Measurements from ENCODE around the gene UGT1A10. TPM values are rescaled to one million over a fixed set of nuclear protein-coding genes. Genes with fewer than 3 reads are reported as not detected.
"Not testable (repeated sequence)": the region's sequence is repeated elsewhere in the genome, so short reads cannot be mapped to it uniquely, and the experiment has no call there.

Gene UGT1A10
- total RNA-seq, 1 donor from 2014 or later, result not detected

DNA sequence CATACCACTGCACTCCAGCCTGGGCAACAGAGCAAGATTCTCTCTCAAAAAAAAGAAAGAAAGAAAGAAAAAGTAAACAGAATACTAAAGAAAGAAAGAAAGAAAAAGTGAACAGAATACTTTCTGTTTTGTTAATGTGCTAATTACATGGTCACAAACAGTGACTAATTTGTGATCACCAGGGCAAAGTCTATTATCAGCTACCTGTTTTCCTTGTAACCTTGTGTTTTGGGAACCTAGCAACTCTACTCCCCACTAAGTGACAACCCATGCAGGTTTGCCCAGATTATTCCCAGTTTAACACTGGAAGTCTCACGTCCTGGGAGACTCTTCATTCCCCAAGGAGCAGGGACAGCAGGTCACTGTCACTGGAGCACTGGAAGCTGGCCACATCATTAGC is 18.8 kb downstream of the UGT1A10 start:
- TF ChIP-seq, protein P1, sequence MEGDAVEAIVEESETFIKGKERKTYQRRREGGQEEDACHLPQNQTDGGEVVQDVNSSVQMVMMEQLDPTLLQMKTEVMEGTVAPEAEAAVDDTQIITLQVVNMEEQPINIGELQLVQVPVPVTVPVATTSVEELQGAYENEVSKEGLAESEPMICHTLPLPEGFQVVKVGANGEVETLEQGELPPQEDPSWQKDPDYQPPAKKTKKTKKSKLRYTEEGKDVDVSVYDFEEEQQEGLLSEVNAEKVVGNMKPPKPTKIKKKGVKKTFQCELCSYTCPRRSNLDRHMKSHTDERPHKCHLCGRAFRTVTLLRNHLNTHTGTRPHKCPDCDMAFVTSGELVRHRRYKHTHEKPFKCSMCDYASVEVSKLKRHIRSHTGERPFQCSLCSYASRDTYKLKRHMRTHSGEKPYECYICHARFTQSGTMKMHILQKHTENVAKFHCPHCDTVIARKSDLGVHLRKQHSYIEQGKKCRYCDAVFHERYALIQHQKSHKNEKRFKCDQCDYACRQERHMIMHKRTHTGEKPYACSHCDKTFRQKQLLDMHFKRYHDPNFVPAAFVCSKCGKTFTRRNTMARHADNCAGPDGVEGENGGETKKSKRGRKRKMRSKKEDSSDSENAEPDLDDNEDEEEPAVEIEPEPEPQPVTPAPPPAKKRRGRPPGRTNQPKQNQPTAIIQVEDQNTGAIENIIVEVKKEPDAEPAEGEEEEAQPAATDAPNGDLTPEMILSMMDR (IDR thresholded peaks at IDR 0.05), result no peak
- TF ChIP-seq POLR2AphosphoS5 (IDR thresholded peaks at IDR 0.05; ENCODE audit: insufficient read depth in 1 of 2, low read depth in 1 of 2), result no peak
- no peak for TF ChIP-seq POLR2A (IDR thresholded peaks at IDR 0.05)
- Histone ChIP-seq H3K4me1 (no peaks in the 10 kb centered on the region), H3K27me3 (no peaks in the 10 kb centered on the region), H3K4me3 (no peak overlapping the region), H3K27ac (no peak overlapping the region), H3K36me3 (no peaks in the 10 kb centered on the region), H3K9me3 (no peaks in the 10 kb centered on the region)
- no peak for DNase-seq (ENCODE audit: extremely low spot score in 2 of 2)
- intact Hi-C loops (cut with DNase I), result no loop called here

DNA sequence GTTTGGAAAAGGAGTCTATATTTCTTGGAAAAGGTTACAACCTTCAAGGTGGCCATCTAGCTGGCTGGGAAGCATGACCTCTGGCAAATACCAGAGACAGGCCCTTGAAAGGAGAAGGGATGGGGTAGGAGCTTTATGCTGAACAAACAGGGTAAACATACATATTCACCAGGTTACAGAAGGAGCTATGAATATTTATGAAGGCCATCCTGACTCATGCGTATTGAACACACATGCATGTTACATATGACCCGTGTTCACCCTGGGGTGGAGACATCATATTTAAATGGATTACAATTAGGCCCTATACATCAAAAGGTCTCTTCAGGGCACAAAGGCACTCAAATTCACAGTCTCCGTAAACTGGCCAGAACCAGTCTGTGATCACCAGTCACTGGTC is 19.7 kb downstream of the UGT1A10 start:
- intact Hi-C loops (cut with DNase I); DNase-seq (ENCODE audit: extremely low spot score in 2 of 2): not testable (repeated sequence)

DNA sequence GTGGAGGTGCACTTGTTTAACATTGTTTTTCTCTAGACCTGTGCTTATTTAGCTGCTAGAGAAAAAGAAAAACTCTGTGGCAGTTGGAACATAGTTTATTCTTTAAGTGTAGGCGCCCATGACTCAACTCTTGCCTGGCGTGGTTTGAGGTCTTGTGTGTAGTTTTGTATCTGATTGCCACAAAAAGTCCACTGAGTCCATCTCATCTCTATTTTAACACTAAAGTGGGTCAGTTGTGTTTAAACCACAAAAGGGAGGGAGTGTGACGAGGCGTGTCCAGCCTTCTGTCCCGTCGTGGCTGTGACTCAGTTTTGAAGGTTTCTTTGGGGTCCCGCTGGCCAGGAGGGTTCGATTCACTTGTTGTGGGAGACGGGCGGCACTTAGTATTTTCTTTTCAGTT is 20.2 kb downstream of the UGT1A10 start:
- Histone ChIP-seq H3K4me3 (no peak overlapping the region), H3K4me1 (no peaks in the 10 kb centered on the region), H3K9me3 (no peaks in the 10 kb centered on the region), H3K27ac (no peak overlapping the region), H3K36me3 (no peaks in the 10 kb centered on the region), H3K27me3 (no peaks in the 10 kb centered on the region)
- intact Hi-C loops (cut with DNase I), result no loop called here
- TF ChIP-seq POLR2AphosphoS5 (IDR thresholded peaks at IDR 0.05; ENCODE audit: insufficient read depth in 1 of 2, low read depth in 1 of 2), result no peak
- TF ChIP-seq, protein P1 (IDR thresholded peaks at IDR 0.05), result no peak
- TF ChIP-seq POLR2A (IDR thresholded peaks at IDR 0.05), result no peak
- no peak for DNase-seq (ENCODE audit: extremely low spot score in 2 of 2)

More for the DNA sequence above, 19.7 kb downstream of the UGT1A10 start:
- H3K27ac ChIP-seq, H3K4me1 ChIP-seq, H3K9me3 ChIP-seq, H3K36me3 ChIP-seq, H3K4me3 ChIP-seq, H3K27me3 ChIP-seq: not testable (repeated sequence)

DNA sequence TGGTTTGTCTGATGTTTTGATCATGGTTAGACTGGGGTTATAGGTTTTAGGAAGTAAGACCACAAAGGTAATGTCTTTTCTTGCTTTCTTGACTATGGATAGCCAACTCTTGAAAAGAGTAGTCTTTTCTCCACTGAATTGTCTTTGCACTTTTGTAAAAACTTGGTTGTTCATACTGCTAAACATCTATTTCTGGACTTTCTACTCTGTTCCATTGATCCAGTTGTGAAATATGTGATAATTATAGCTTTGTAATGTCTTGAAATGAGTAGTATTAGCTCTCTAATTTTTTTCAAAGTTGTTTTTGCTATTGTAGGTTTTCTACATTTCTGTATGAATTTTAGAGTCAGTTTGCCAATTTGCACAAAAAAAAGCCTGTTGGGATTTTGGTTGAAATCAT is 22.4 kb downstream of the UGT1A10 start:
- no peak for DNase-seq (ENCODE audit: extremely low spot score in 2 of 2)
- Histone ChIP-seq H3K4me1 (no peaks in the 10 kb centered on the region), H3K27me3 (no peaks in the 10 kb centered on the region), H3K27ac (no peak overlapping the region), H3K36me3 (no peaks in the 10 kb centered on the region), H3K9me3 (no peaks in the 10 kb centered on the region), H3K4me3 (no peak overlapping the region)
- intact Hi-C loops (cut with DNase I), result no loop called here
- TF ChIP-seq POLR2AphosphoS5 (IDR thresholded peaks at IDR 0.05; ENCODE audit: insufficient read depth in 1 of 2, low read depth in 1 of 2) (no peak), POLR2A (IDR thresholded peaks at IDR 0.05) (no peak)
- TF ChIP-seq, protein P1 (IDR thresholded peaks at IDR 0.05), result no peak

GRCh38 chr2:233663911-233664310 is 27.7 kb downstream of the UGT1A10 start:
- TF ChIP-seq, protein P1 (IDR thresholded peaks at IDR 0.05), result no peak
- TF ChIP-seq POLR2AphosphoS5 (IDR thresholded peaks at IDR 0.05; ENCODE audit: insufficient read depth in 1 of 2, low read depth in 1 of 2) (no peak), POLR2A (IDR thresholded peaks at IDR 0.05) (no peak)
- H3K36me3 ChIP-seq, result no peaks in the 10 kb centered on the region
- no peaks in the 10 kb centered on the region for H3K4me1 ChIP-seq
- no peak for DNase-seq (ENCODE audit: extremely low spot score in 2 of 2)
- intact Hi-C loops (cut with DNase I), result no loop called here
- no peaks in the 10 kb centered on the region for H3K27me3 ChIP-seq
- H3K9me3 ChIP-seq, result no peaks in the 10 kb centered on the region
- H3K4me3 ChIP-seq, result no peak overlapping the region
- H3K27ac ChIP-seq, result no peak overlapping the region

Data from vagina (tissue), 2 donors.